K562 (cell line): ENCODE results near the gene ITPR2.

Experiments used
- EZH2 ChIP-seq: IDR thresholded peaks from 2 replicates; pipeline ENCODE4 v1.6.1; 2012; ENCODE audit warnings: low read depth, mild to moderate bottlenecking, inconsistent platforms, low read length, borderline replicate concordance
- GTF2F1 ChIP-seq: IDR thresholded peaks from 2 replicates; pipeline ENCODE4 v1.6.1; 2011; ENCODE audit warnings: low read depth, low read length, improper control_type of control experiment
- MEF2D ChIP-seq: conservative IDR thresholded peaks from 2 replicates; pipeline ENCODE4 v1.6.1; 2016; ENCODE audit warnings: low read depth, missing genetic modification characterization, missing compliant biosample characterization
- NFE2 ChIP-seq: IDR thresholded peaks from 2 replicates; pipeline ENCODE4 v1.6.1; 2014; ENCODE audit warnings: antibody characterized with exemption, low read depth
- POLR2AphosphoS5 ChIP-seq: IDR thresholded peaks from 2 replicates; pipeline ENCODE4 v1.6.1; 2011; ENCODE audit warnings: mild to moderate bottlenecking, low read depth, low read length, moderate library complexity; ENCODE audit not compliant: control insufficient read depth, insufficient read depth
- TF ChIP-seq, protein P1 (sequence below), 2 experiments: fragments of 450-650 bp; formaldehyde crosslinking in 1 of 2; IDR thresholded peaks; 2 replicates each; pipeline versions ENCODE4 v1.4.0 to v1.6.1; 2014 to 2020; ENCODE audit warnings: mild to moderate bottlenecking in 2 of 2, borderline replicate concordance in 1 of 2, low read depth in 1 of 2

DNA sequence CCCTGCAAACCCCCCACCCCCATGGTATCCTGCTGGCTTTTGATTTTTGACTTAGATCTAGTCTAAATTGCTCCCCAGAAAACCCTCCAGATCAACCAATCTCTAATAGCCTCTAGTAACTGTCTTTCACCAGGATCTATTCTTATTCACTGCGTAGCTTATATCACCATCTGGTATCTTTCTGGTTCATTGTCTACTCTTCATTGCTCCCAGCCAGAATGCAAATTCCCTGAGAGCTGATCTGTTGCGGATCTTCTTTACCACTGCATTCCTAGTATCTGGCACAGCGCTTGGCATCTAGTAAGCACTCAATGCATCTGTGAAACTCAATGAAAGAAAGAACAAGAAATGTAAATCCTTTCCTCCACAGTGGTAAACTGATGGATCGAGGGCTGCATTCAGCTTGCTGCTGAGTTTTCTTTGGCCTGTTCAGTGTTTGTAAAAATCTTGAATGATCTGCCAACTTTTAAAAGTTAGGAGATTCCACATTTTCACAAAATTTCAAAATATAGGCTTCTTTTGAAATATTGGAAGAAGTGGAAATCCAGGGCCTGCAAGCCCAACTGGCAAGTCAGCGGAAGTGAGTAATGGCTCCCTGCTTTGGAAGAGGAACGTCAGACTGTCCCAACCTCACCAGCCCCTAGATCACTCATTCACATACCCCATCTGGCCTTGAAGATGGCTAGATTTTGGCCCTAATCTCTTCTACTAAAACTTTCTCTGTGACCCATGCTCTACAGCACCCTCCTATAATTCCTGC lies 363.4 kb downstream of the ITPR2 start:
- no peak for TF ChIP-seq GTF2F1
- TF ChIP-seq EZH2 = no peak
- TF ChIP-seq, protein P1, sequence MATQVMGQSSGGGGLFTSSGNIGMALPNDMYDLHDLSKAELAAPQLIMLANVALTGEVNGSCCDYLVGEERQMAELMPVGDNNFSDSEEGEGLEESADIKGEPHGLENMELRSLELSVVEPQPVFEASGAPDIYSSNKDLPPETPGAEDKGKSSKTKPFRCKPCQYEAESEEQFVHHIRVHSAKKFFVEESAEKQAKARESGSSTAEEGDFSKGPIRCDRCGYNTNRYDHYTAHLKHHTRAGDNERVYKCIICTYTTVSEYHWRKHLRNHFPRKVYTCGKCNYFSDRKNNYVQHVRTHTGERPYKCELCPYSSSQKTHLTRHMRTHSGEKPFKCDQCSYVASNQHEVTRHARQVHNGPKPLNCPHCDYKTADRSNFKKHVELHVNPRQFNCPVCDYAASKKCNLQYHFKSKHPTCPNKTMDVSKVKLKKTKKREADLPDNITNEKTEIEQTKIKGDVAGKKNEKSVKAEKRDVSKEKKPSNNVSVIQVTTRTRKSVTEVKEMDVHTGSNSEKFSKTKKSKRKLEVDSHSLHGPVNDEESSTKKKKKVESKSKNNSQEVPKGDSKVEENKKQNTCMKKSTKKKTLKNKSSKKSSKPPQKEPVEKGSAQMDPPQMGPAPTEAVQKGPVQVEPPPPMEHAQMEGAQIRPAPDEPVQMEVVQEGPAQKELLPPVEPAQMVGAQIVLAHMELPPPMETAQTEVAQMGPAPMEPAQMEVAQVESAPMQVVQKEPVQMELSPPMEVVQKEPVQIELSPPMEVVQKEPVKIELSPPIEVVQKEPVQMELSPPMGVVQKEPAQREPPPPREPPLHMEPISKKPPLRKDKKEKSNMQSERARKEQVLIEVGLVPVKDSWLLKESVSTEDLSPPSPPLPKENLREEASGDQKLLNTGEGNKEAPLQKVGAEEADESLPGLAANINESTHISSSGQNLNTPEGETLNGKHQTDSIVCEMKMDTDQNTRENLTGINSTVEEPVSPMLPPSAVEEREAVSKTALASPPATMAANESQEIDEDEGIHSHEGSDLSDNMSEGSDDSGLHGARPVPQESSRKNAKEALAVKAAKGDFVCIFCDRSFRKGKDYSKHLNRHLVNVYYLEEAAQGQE (IDR thresholded peaks at IDR 0.05; ENCODE audit: borderline replicate concordance) = no peak
- TF ChIP-seq, protein P1 (CRISPR knock-in tag; IDR thresholded peaks at IDR 0.05; ENCODE audit: low read depth) = no peak
- TF ChIP-seq MEF2D (tag) = no peak
- TF ChIP-seq POLR2AphosphoS5 = no peak
- TF ChIP-seq NFE2 = no peak
